K562 (cell line): Measurements from ENCODE around the gene FYB1. TPM values are rescaled to one million over a fixed set of nuclear protein-coding genes. Genes with fewer than 3 reads are reported as not detected.

Experiments used
- ATAC-seq: fragments of 200-7000 bp; cut with Tn5 transposase; 3 replicates; pipeline ENCODE4 v1.9.1; 2020; ENCODE audit warnings: moderate library complexity
- BruUV-seq: library from RNA; stranded (reverse); fragments of 400-500 nt; replicated peaks from 2 replicates; lab custom pipeline; 2021; lab: Mats Ljungman, UMichigan
- CTCF ChIA-PET: fragments of 300-600 bp; formaldehyde crosslinking; extraction: SDS; loops from one replicate; lab custom pipeline; 2021; ENCODE audit warnings: low intra/inter-chr PET ratio; lab: Yijun Ruan, JAX
- POLR2A ChIA-PET: fragments of 300-600, 350-650 bp; sonication (Branson Sonifier 250); formaldehyde crosslinking; extraction: SDS; loops from one replicate; lab custom pipeline; 2021; ENCODE audit warnings: antibody characterized with exemption, inconsistent platforms; lab: Yijun Ruan, JAX
- DNase-seq, 4 experiments: peaks; one replicate each; pipeline versions ENCODE4 v3.0.0 to v3.0.0-alpha.2; 2011 to 2018; ENCODE audit warnings: low spot score in 3 of 4, mixed read lengths in 3 of 4; ENCODE audit errors: extremely low read depth in 1 of 4
- FAIRE-seq: peaks from 2 replicates; lab custom pipeline; 2011; peaks lifted over from hg19 to GRCh38; lab: Jason Lieb, UNC
- H2AFZ ChIP-seq: 2 replicates; pipeline ENCODE4 v1.6.0; 2011; ENCODE audit warnings: low read depth, low read length, control low read depth, inconsistent platforms
- H3K27ac ChIP-seq: fragments of 200-600 bp; 3 replicates; pipeline ENCODE4 v1.8.0; 2011; ENCODE audit warnings: low read depth, mild to moderate bottlenecking, control low read depth, inconsistent platforms, low read length, moderate library complexity, mixed read lengths; ENCODE audit errors: extremely low read depth
- H3K27me3 ChIP-seq, 2 experiments: fragments of 300-600 bp in 1 of 2; 2 replicates in 1 of 2; 3 replicates in 1 of 2; pipeline versions ENCODE4 v1.6.0 to v1.8.0; 2011; ENCODE audit warnings: inconsistent platforms in 2 of 2, low read length in 2 of 2, mild to moderate bottlenecking in 1 of 2, mixed read lengths in 1 of 2, moderate library complexity in 1 of 2; ENCODE audit not compliant: control insufficient read depth in 2 of 2, insufficient read depth in 2 of 2
- H3K36me3 ChIP-seq: fragments of 300-600 bp; 3 replicates; pipeline ENCODE4 v1.8.0; 2011; ENCODE audit warnings: mild to moderate bottlenecking, low read length, inconsistent platforms; ENCODE audit not compliant: control insufficient read depth, insufficient read depth
- H3K4me1 ChIP-seq, 2 experiments: fragments of 200-600 bp in 1 of 2; replicated peaks in 1 of 2; 2 replicates in 1 of 2; 3 replicates in 1 of 2; pipeline versions ENCODE4 v1.5.1 to v1.8.0; 2011; ENCODE audit warnings: inconsistent platforms in 2 of 2, low read length in 2 of 2, mild to moderate bottlenecking in 1 of 2, mixed read lengths in 1 of 2, moderate library complexity in 1 of 2; ENCODE audit not compliant: control insufficient read depth in 2 of 2, insufficient read depth in 2 of 2
- H3K4me2 ChIP-seq: 2 replicates; pipeline ENCODE4 v1.6.1; 2011; ENCODE audit warnings: low read length, control low read depth, inconsistent platforms, mixed read lengths; ENCODE audit not compliant: insufficient read depth
- H3K4me3 ChIP-seq: fragments of 200-600 bp; sonication (generic), shearing (Covaris generic); 2 replicates; pipeline ENCODE4 v1.5.1; 2016; ENCODE audit warnings: control low read depth, inconsistent platforms
- H3K79me2 ChIP-seq: fragments of 200-600 bp; 3 replicates; pipeline ENCODE4 v1.8.0; 2011; ENCODE audit warnings: low read length, inconsistent platforms; ENCODE audit not compliant: control insufficient read depth, insufficient read depth
- H3K9ac ChIP-seq, 2 experiments: 2 replicates each; pipeline versions ENCODE4 v1.6.0 to v1.6.1; 2011; ENCODE audit warnings: low read depth in 2 of 2, low read length in 2 of 2, control low read depth in 1 of 2, inconsistent platforms in 1 of 2, mild to moderate bottlenecking in 1 of 2, mixed read lengths in 1 of 2; ENCODE audit not compliant: insufficient read depth in 1 of 2
- H3K9me1 ChIP-seq: one replicate; pipeline ENCODE4 v1.6.0; 2011; ENCODE audit warnings: inconsistent platforms, mild to moderate bottlenecking, low read length, moderate library complexity; ENCODE audit not compliant: control insufficient read depth, insufficient read depth
- H3K9me3 ChIP-seq: replicated peaks from 2 replicates; pipeline ENCODE4 v1.5.1; 2011; ENCODE audit warnings: low read depth, low read length, inconsistent platforms; ENCODE audit not compliant: control insufficient read depth, insufficient read depth
- H4K20me1 ChIP-seq: replicated peaks from 2 replicates; pipeline ENCODE4 v1.6.1; 2011; ENCODE audit warnings: low read length, inconsistent platforms, mixed read lengths; ENCODE audit not compliant: control insufficient read depth, insufficient read depth
- ADNP ChIP-seq: fragments of 200-800 bp; sonication (Bioruptor generic); IDR thresholded peaks from 2 replicates; pipeline ENCODE4 v1.6.1; 2016; ENCODE audit warnings: missing genetic modification characterization, missing compliant biosample characterization
- FOXA3 ChIP-seq, 2 experiments: fragments of 450-650 bp in 1 of 2; sonication (generic) in 1 of 2; formaldehyde crosslinking; IDR thresholded peaks in 1 of 2; conservative IDR thresholded peaks in 1 of 2; 2 replicates each; pipeline versions ENCODE4 v1.4.0 to v1.8.0; 2020 to 2022; ENCODE audit warnings: mild to moderate bottlenecking in 2 of 2, missing genetic modification reagents in 1 of 2
- KHSRP ChIP-seq: fragments of 450-650 bp; IDR thresholded peaks from 2 replicates; pipeline ENCODE4 v1.6.1; 2017
- KLF1 ChIP-seq: fragments of 450-650 bp; IDR thresholded peaks from 2 replicates; pipeline ENCODE4 v1.6.1; 2016; ENCODE audit warnings: missing genetic modification characterization, missing compliant biosample characterization
- STAG1 ChIP-seq: sonication (generic); formaldehyde crosslinking; IDR thresholded peaks from 2 replicates; pipeline ENCODE4 v1.5.0; 2020; ENCODE audit warnings: missing genetic modification reagents, borderline replicate concordance
- ZNF639 ChIP-seq, 2 experiments: fragments of 200-800 bp in 1 of 2; sonication (Bioruptor generic) in 1 of 2; sonication (generic) in 1 of 2; formaldehyde crosslinking in 1 of 2; IDR thresholded peaks in 1 of 2; conservative IDR thresholded peaks in 1 of 2; 2 replicates each; pipeline versions ENCODE4 v1.5.0 to v1.6.1; 2016 to 2020; ENCODE audit warnings: missing compliant biosample characterization in 1 of 2, missing genetic modification characterization in 1 of 2, missing genetic modification reagents in 1 of 2
- ZNF766 ChIP-seq: fragments of 200-800 bp; sonication (Bioruptor generic); conservative IDR thresholded peaks from 2 replicates; pipeline ENCODE4 v1.6.1; 2016; ENCODE audit warnings: missing genetic modification characterization, missing compliant biosample characterization
- in situ Hi-C: fragments of 300-500 bp; cut with MboI; formaldehyde crosslinking; loops from 4 replicates; pipeline ENCODE4 v1.15.0; 2018; ENCODE audit warnings: inconsistent platforms, mixed read lengths
- intact Hi-C: fragments of 100-400 bp; cut with micrococcal nuclease; formaldehyde crosslinking; loops from 2 replicates; pipeline ENCODE4 v1.14.2; 2022
- polyA plus RNA-seq, 8 experiments: library from polyadenylated mRNA; depleted of rRNA in 4 of 8; stranded (reverse) in 5 of 8; unstranded in 3 of 8; fragments of >200 nt; fragmentation: Nextera tagmentation in 2 of 8; fragmentation: Illumina TruSeq in 1 of 8; extraction: Ambion mirVana in 2 of 8; extraction: Trizol in 1 of 8; gene quantifications; 2 replicates each; pipeline versions ENCODE4 v1.2.1 to v1.2.3, GENCODE V29; 2011 to 2014; ENCODE audit warnings: inconsistent platforms in 1 of 8, missing spikeins in 1 of 8
- total RNA-seq, 7 experiments: library from RNA; depleted of rRNA in 6 of 7; stranded (reverse); fragments of >200 nt in 6 of 7; fragmentation: Illumina TruSeq in 2 of 7; extraction: Trizol in 2 of 7; gene quantifications; 2 replicates each; pipeline versions ENCODE4 v1.2.1 to v1.2.3, GENCODE V29; 2011 to 2021; ENCODE audit warnings: low replicate concordance in 1 of 7
- TF ChIP-seq, protein P1 (sequence below): fragments of 200-800 bp; sonication (Bioruptor generic); IDR thresholded peaks from 2 replicates; pipeline ENCODE4 v1.6.1; 2017; ENCODE audit warnings: missing genetic modification characterization, missing compliant biosample characterization

The FYB1 gene
- total and polyA plus RNA-seq, 9 of the 15 experiments (the other 6 are each of a cell fraction or from before 2014, with no cell fraction given): 4.7 to 31.5 (median 9.7) TPM

DNA sequence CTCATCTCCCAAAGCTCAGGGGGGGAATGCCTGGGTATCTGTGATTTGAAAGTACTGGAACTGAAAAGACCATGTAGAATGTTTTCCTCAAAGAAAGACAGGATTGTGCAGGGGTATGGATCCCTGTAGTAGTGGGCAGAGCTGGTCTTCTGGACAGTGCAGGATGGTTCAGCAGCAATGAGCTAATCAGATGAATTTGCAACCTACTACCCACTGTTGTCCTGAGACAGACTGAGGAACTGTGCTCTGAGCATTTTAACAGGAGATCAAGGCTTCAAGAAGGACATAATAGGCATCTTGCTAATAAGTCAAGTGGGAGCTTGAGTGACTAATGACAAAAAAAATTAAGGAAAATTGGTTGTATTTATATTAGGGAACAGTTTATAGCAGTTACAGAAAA, 61.7 kb downstream of the FYB1 start:
- H3K79me2 ChIP-seq: no peaks in the 10 kb centered on the region
- DNase-seq (no peak), ATAC-seq (peak; percentile 77), FAIRE-seq (no peak)
- H3K4me1 ChIP-seq: peaks cover 0 to 35% of the 10 kb centered on the region in 2 experiments; a peak in 4 of 5 replicates
- H3K27me3 ChIP-seq: no peaks in the 10 kb centered on the region
- H3K9me1 ChIP-seq: no peaks in the 10 kb centered on the region
- no peak overlapping the region for H3K4me3 ChIP-seq
- peak overlapping the region; percentile 63 for H3K27ac ChIP-seq
- intact Hi-C loops (loop anchor here (5.0 kb wide), 1 partner anchor 45 kb away; no protein-coding TSS in a partner anchor), in situ Hi-C loops (no loop called here)
- ChIA-PET CTCF (interaction anchor here (0.5 kb wide), 1 partner anchor 43 kb away, joined by 3 read pairs; no protein-coding TSS in a partner anchor), POLR2A (interaction anchor here (0.9 to 1.5 kb wide), 6 partner anchors 9 to 151 kb away, joined by 3 to 5 read pairs (median 3); no protein-coding TSS in a partner anchor)
- no peaks in the 10 kb centered on the region for H3K9me3 ChIP-seq
- no peaks in the 10 kb centered on the region for H4K20me1 ChIP-seq
- peak overlapping the region; percentile 89 for H2AFZ ChIP-seq
- TF ChIP-seq ZNF639 (CRISPR knock-in tag; conservative IDR thresholded peaks at IDR 0.05 in 1 of 2, IDR thresholded peaks at IDR 0.05 in 1 of 2) (0 out of 4 replicates have a peak, but pooled peaks of 1 of the 2 experiments have one; percentile 47), STAG1 (no peak), FOXA3 (CRISPR knock-in tag; conservative IDR thresholded peaks at IDR 0.05 in 1 of 2, IDR thresholded peaks at IDR 0.05 in 1 of 2) (0 out of 4 replicates have a peak, but pooled peaks of 1 of the 2 experiments have one; percentile 2), KLF1 (tag) (0 out of 2 replicates have a peak, but pooled peaks have one; percentile 19), ZNF766 (0 out of 2 replicates have a peak, but pooled peaks have one; percentile 45), KHSRP (0 out of 2 replicates have a peak, but pooled peaks have one; percentile 30), ADNP (no peak)
- TF ChIP-seq, protein P1, sequence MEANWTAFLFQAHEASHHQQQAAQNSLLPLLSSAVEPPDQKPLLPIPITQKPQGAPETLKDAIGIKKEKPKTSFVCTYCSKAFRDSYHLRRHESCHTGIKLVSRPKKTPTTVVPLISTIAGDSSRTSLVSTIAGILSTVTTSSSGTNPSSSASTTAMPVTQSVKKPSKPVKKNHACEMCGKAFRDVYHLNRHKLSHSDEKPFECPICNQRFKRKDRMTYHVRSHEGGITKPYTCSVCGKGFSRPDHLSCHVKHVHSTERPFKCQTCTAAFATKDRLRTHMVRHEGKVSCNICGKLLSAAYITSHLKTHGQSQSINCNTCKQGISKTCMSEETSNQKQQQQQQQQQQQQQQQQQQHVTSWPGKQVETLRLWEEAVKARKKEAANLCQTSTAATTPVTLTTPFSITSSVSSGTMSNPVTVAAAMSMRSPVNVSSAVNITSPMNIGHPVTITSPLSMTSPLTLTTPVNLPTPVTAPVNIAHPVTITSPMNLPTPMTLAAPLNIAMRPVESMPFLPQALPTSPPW (CRISPR knock-in tag): peak; percentile 42; the same call in 1 of the 2 replicates
- H3K9ac ChIP-seq: peak overlapping the region in 1 of 2 experiments; percentile 40; a peak in 1 of 4 replicates
- peak overlapping the region; percentile 35; the same call in 1 of the 2 replicates for H3K4me2 ChIP-seq
- no peaks in the 10 kb centered on the region; the same call in 2 of the 3 replicates for H3K36me3 ChIP-seq
- BruUV-seq: no TSS peak
